ENCODE results near the gene B3GNT2.

Gene B3GNT2

GRCh38 chr2:62222674-62223073 lies 26.8 kb downstream of the B3GNT2 start:
- H3K9me3 ChIP-seq (ENCODE audit: insufficient read depth, low read depth, low read length), result no peaks in the 10 kb centered on the region
- H3K4me3 ChIP-seq (ENCODE audit: low read depth, low read length), result no peak overlapping the region
- no peaks in the 10 kb centered on the region for H3K27me3 ChIP-seq (ENCODE audit: insufficient read depth, low read length)
- no CpG with 5 or more reads among the region's 8 CpGs for WGBS (ENCODE audit: extremely low coverage, insufficient coverage, insufficient read length)
- H2AFZ ChIP-seq (ENCODE audit: insufficient read depth, low read length, poor library complexity), result no peak overlapping the region
- H2BK12ac ChIP-seq (ENCODE audit: low read length), result no peak overlapping the region
- H3K36me3 ChIP-seq (ENCODE audit: control insufficient read depth in 1 of 2, insufficient read depth in 2 of 2, low read length in 2 of 2), result peaks cover 7 to 17% of the 10 kb centered on the region in 2 experiments
- H2BK120ac ChIP-seq (ENCODE audit: insufficient read depth, low read length, poor library complexity), result no peak overlapping the region
- no peak overlapping the region for H3K4ac ChIP-seq (ENCODE audit: low read depth, low read length)
- H3K18ac ChIP-seq (ENCODE audit: low read length), result no peak overlapping the region
- no peak overlapping the region for H2BK5ac ChIP-seq (ENCODE audit: low read depth, low read length, poor library complexity)
- H3K23ac ChIP-seq (ENCODE audit: low read length), result no peak overlapping the region
- H3K4me1 ChIP-seq (ENCODE audit: control insufficient read depth in 1 of 2, insufficient read depth in 2 of 2, low read length in 2 of 2), result peaks cover 0 to 1% of the 10 kb centered on the region in 2 experiments
- DNase-seq, result no peak
- no peak overlapping the region for H3K27ac ChIP-seq (ENCODE audit: low read depth, low read length)
- H3K14ac ChIP-seq (ENCODE audit: low read length), result no peak overlapping the region
- no peak overlapping the region for H3K4me2 ChIP-seq (ENCODE audit: low read length)
- H2AK5ac ChIP-seq (ENCODE audit: low read length), result no peak overlapping the region
- H4K8ac ChIP-seq (ENCODE audit: low read depth, low read length), result no peak overlapping the region
- H4K12ac ChIP-seq (ENCODE audit: low read depth, low read length), result no peak overlapping the region
- H3K9ac ChIP-seq (ENCODE audit: low read length), result no peak overlapping the region
- H4K91ac ChIP-seq (ENCODE audit: low read depth, low read length), result no peak overlapping the region
- H3K79me1 ChIP-seq (ENCODE audit: low read length), result no peaks in the 10 kb centered on the region
- peaks cover 9% of the 10 kb centered on the region for H3K79me2 ChIP-seq (ENCODE audit: control insufficient read depth, insufficient read depth, low read length, poor library complexity)

DNA sequence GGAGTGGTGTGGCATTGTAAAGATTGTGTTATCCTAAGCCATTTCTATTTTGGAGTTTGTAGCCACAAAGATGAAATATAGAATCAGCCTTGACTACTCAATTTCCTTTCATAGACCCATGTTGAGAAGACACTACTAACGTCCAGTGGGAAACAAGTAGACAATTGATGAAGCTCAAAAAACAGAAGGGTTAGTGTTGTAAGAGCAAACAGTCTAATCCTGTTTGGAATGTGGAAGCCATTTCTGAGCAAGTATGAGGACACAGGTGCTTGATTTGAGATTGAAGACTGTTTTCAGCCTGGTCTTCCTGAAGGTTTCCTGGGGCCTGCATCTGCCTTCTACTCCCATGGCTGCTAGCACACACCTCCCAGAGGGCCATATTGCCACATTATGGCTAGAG lies 29.1 kb downstream of the B3GNT2 start:
- H3K27ac ChIP-seq (ENCODE audit: low read depth, low read length), result no peak overlapping the region

GRCh38 chr2:62227386-62228075 lies 31.6 kb downstream of the B3GNT2 start:
- Histone ChIP-seq H2AK5ac (ENCODE audit: low read length) (no peak overlapping the region), H2BK5ac (ENCODE audit: low read depth, low read length, poor library complexity) (no peak overlapping the region), H3K18ac (ENCODE audit: low read length) (no peak overlapping the region), H3K4me1 (ENCODE audit: control insufficient read depth in 1 of 2, insufficient read depth in 2 of 2, low read length in 2 of 2) (peaks cover 0 to 3% of the 10 kb centered on the region in 2 experiments), H4K12ac (ENCODE audit: low read depth, low read length) (no peak overlapping the region), H3K23ac (ENCODE audit: low read length) (no peak overlapping the region), H3K4me2 (ENCODE audit: low read length) (no peak overlapping the region), H2BK120ac (ENCODE audit: insufficient read depth, low read length, poor library complexity) (no peak overlapping the region), H3K9ac (ENCODE audit: low read length) (no peak overlapping the region), H3K27me3 (ENCODE audit: insufficient read depth, low read length) (no peaks in the 10 kb centered on the region), H3K4ac (ENCODE audit: low read depth, low read length) (no peak overlapping the region), H3K14ac (ENCODE audit: low read length) (no peak overlapping the region), H3K9me3 (ENCODE audit: insufficient read depth, low read depth, low read length) (no peaks in the 10 kb centered on the region), H3K79me1 (ENCODE audit: low read length) (peaks cover 1% of the 10 kb centered on the region), H3K4me3 (ENCODE audit: low read depth, low read length) (no peak overlapping the region), H3K27ac (ENCODE audit: low read depth, low read length) (no peak overlapping the region), H4K8ac (ENCODE audit: low read depth, low read length) (no peak overlapping the region), H2BK12ac (ENCODE audit: low read length) (no peak overlapping the region), H3K36me3 (ENCODE audit: control insufficient read depth in 1 of 2, insufficient read depth in 2 of 2, low read length in 2 of 2) (peaks cover 6 to 11% of the 10 kb centered on the region in 2 experiments), H4K91ac (ENCODE audit: low read depth, low read length) (no peak overlapping the region), H3K79me2 (ENCODE audit: control insufficient read depth, insufficient read depth, low read length, poor library complexity) (no peaks in the 10 kb centered on the region), H2AFZ (ENCODE audit: insufficient read depth, low read length, poor library complexity) (no peak overlapping the region)
- DNase-seq, result no peak
- no CpG with 5 or more reads among the region's 6 CpGs for WGBS (ENCODE audit: extremely low coverage, insufficient coverage, insufficient read length)

More for the DNA sequence above, 29.1 kb downstream of the B3GNT2 start:
- no peak overlapping the region for H2AFZ ChIP-seq (ENCODE audit: insufficient read depth, low read length, poor library complexity)
- no peak overlapping the region for H2BK5ac ChIP-seq (ENCODE audit: low read depth, low read length, poor library complexity)
- no peak overlapping the region for H2BK120ac ChIP-seq (ENCODE audit: insufficient read depth, low read length, poor library complexity)
- H4K12ac ChIP-seq (ENCODE audit: low read depth, low read length), result no peak overlapping the region
- no peak overlapping the region for H3K4me2 ChIP-seq (ENCODE audit: low read length)
- peaks cover 2% of the 10 kb centered on the region for H3K79me2 ChIP-seq (ENCODE audit: control insufficient read depth, insufficient read depth, low read length, poor library complexity)
- peaks cover 7 to 15% of the 10 kb centered on the region in 2 experiments for H3K36me3 ChIP-seq (ENCODE audit: control insufficient read depth in 1 of 2, insufficient read depth in 2 of 2, low read length in 2 of 2)
- DNase-seq, result no peak
- H3K4me3 ChIP-seq (ENCODE audit: low read depth, low read length), result no peak overlapping the region
- H3K14ac ChIP-seq (ENCODE audit: low read length), result no peak overlapping the region
- H3K18ac ChIP-seq (ENCODE audit: low read length), result no peak overlapping the region
- H3K79me1 ChIP-seq (ENCODE audit: low read length), result no peaks in the 10 kb centered on the region
- H3K9ac ChIP-seq (ENCODE audit: low read length), result no peak overlapping the region
- WGBS (ENCODE audit: extremely low coverage, insufficient coverage, insufficient read length), result no CpG with 5 or more reads among the region's 1 CpG
- no peak overlapping the region for H2AK5ac ChIP-seq (ENCODE audit: low read length)
- no peak overlapping the region for H3K4ac ChIP-seq (ENCODE audit: low read depth, low read length)
- no peak overlapping the region for H4K8ac ChIP-seq (ENCODE audit: low read depth, low read length)
- H3K9me3 ChIP-seq (ENCODE audit: insufficient read depth, low read depth, low read length), result no peaks in the 10 kb centered on the region
- no peak overlapping the region for H3K23ac ChIP-seq (ENCODE audit: low read length)
- no peaks in the 10 kb centered on the region for H3K4me1 ChIP-seq (ENCODE audit: control insufficient read depth in 1 of 2, insufficient read depth in 2 of 2, low read length in 2 of 2)
- H3K27me3 ChIP-seq (ENCODE audit: insufficient read depth, low read length), result no peaks in the 10 kb centered on the region
- H4K91ac ChIP-seq (ENCODE audit: low read depth, low read length), result no peak overlapping the region
- no peak overlapping the region for H2BK12ac ChIP-seq (ENCODE audit: low read length)

DNA sequence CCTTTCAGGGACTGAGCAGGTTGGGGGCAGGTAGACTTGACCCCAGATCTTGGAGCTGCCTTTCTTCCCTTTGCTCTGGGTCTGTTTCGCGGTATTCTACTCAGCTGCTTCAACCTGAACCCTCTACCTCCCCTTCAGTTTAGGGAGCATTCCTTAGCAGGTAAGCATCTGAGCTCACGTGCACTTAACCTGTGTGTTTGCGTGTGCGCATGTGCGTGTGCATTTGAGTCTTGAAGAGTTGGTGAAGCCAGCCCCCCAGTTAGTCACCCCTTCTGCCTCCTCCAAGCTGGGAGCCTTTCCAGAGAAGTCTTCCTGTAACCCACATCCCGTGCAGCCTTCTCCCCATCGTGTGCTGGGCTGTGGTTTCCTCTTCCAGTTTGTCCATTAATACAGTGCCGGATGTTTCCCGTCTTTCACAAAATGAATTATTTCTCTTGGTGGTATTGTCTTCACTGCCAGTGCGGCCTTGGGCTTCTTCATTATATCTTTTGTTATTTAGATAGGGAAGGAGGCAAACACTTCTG lies 33.2 kb downstream of the B3GNT2 start:
- H4K12ac ChIP-seq (ENCODE audit: low read depth, low read length), result no peak overlapping the region
- DNase-seq, result no peak
- WGBS (ENCODE audit: extremely low coverage, insufficient coverage, insufficient read length), result no CpG with 5 or more reads among the region's 11 CpGs
- no peaks in the 10 kb centered on the region for H3K79me2 ChIP-seq (ENCODE audit: control insufficient read depth, insufficient read depth, low read length, poor library complexity)
- H3K27me3 ChIP-seq (ENCODE audit: insufficient read depth, low read length), result no peaks in the 10 kb centered on the region
- no peak overlapping the region for H3K14ac ChIP-seq (ENCODE audit: low read length)
- no peak overlapping the region for H4K91ac ChIP-seq (ENCODE audit: low read depth, low read length)
- H3K4me2 ChIP-seq (ENCODE audit: low read length), result no peak overlapping the region
- no peaks in the 10 kb centered on the region for H3K9me3 ChIP-seq (ENCODE audit: insufficient read depth, low read depth, low read length)
- H2BK120ac ChIP-seq (ENCODE audit: insufficient read depth, low read length, poor library complexity), result no peak overlapping the region
- no peak overlapping the region for H3K18ac ChIP-seq (ENCODE audit: low read length)
- no peak overlapping the region for H2AFZ ChIP-seq (ENCODE audit: insufficient read depth, low read length, poor library complexity)
- H3K79me1 ChIP-seq (ENCODE audit: low read length), result peaks cover 1% of the 10 kb centered on the region
- no peak overlapping the region for H3K27ac ChIP-seq (ENCODE audit: low read depth, low read length)
- H4K8ac ChIP-seq (ENCODE audit: low read depth, low read length), result no peak overlapping the region
- no peak overlapping the region for H3K4me3 ChIP-seq (ENCODE audit: low read depth, low read length)
- H2AK5ac ChIP-seq (ENCODE audit: low read length), result no peak overlapping the region
- no peak overlapping the region for H2BK5ac ChIP-seq (ENCODE audit: low read depth, low read length, poor library complexity)
- no peak overlapping the region for H3K23ac ChIP-seq (ENCODE audit: low read length)
- H3K9ac ChIP-seq (ENCODE audit: low read length), result no peak overlapping the region
- peaks cover 3 to 6% of the 10 kb centered on the region in 2 experiments for H3K36me3 ChIP-seq (ENCODE audit: control insufficient read depth in 1 of 2, insufficient read depth in 2 of 2, low read length in 2 of 2)
- H3K4ac ChIP-seq (ENCODE audit: low read depth, low read length), result no peak overlapping the region
- peaks cover 0 to 3% of the 10 kb centered on the region in 2 experiments for H3K4me1 ChIP-seq (ENCODE audit: control insufficient read depth in 1 of 2, insufficient read depth in 2 of 2, low read length in 2 of 2)
- H2BK12ac ChIP-seq (ENCODE audit: low read length), result no peak overlapping the region
